Stimulated activated naive B cell treated with anti-CD40 and anti-IgM and Interleukin-4, amounts not matched to agents 10 μg/mL and 1 μg/mL and 100 μg/mL, for 72 hours (primary cell): Measurements from ENCODE around the gene LYZL6.
A peak's percentile ranks its signal among the peaks of the same experiment; 100 is the strongest.

ENCODE experiments used
- ATAC-seq, 2 donors: fragments of 150-1000 bp; cut with Tn5 transposase; replicated peaks; 2 replicates each; pipeline ENCODE4 v1.10.0; 2021; ENCODE audit warnings: moderate library complexity in 1 of 2
- DNase-seq: peaks from one replicate; pipeline ENCODE4 v3.0.0; 2021
- H3K27ac Mint-ChIP-seq: one replicate; pipeline ENCODE4 v1.8.0; 2022; ENCODE audit warnings: mild to moderate bottlenecking, mixed read lengths
- H3K27me3 Mint-ChIP-seq, 2 donors: one replicate each; pipeline ENCODE4 v1.8.0; 2022; ENCODE audit warnings: mixed read lengths in 2 of 2
- H3K36me3 Mint-ChIP-seq, 2 donors: one replicate each; pipeline ENCODE4 v1.8.0; 2022; ENCODE audit warnings: mixed read lengths in 2 of 2, mild to moderate bottlenecking in 1 of 2
- H3K4me1 Mint-ChIP-seq, 2 donors: one replicate each; pipeline ENCODE4 v1.8.0; 2022; ENCODE audit warnings: mixed read lengths in 2 of 2, mild to moderate bottlenecking in 1 of 2
- H3K4me3 Mint-ChIP-seq, 2 donors: one replicate each; pipeline ENCODE4 v1.8.0; 2022; ENCODE audit warnings: mild to moderate bottlenecking in 2 of 2, mixed read lengths in 2 of 2, moderate library complexity in 1 of 2
- H3K9me3 Mint-ChIP-seq, 2 donors: one replicate each; pipeline ENCODE4 v1.8.0; 2022; ENCODE audit warnings: mixed read lengths in 2 of 2, mild to moderate bottlenecking in 1 of 2

Gene LYZL6

GRCh38 chr17:35931794-35932425 is 11.6 kb downstream of the LYZL6 start:
- DNase-seq (no peak), ATAC-seq (no peak)
- Mint-ChIP-seq H3K36me3 (no peaks in the 10 kb centered on the region), H3K4me1 (peaks cover 5 to 11% of the 10 kb centered on the region in 2 donors), H3K4me3 (no peak overlapping the region), H3K9me3 (no peaks in the 10 kb centered on the region), H3K27ac (no peak overlapping the region), H3K27me3 (peaks cover 5 to 8% of the 10 kb centered on the region in 2 donors)

DNA sequence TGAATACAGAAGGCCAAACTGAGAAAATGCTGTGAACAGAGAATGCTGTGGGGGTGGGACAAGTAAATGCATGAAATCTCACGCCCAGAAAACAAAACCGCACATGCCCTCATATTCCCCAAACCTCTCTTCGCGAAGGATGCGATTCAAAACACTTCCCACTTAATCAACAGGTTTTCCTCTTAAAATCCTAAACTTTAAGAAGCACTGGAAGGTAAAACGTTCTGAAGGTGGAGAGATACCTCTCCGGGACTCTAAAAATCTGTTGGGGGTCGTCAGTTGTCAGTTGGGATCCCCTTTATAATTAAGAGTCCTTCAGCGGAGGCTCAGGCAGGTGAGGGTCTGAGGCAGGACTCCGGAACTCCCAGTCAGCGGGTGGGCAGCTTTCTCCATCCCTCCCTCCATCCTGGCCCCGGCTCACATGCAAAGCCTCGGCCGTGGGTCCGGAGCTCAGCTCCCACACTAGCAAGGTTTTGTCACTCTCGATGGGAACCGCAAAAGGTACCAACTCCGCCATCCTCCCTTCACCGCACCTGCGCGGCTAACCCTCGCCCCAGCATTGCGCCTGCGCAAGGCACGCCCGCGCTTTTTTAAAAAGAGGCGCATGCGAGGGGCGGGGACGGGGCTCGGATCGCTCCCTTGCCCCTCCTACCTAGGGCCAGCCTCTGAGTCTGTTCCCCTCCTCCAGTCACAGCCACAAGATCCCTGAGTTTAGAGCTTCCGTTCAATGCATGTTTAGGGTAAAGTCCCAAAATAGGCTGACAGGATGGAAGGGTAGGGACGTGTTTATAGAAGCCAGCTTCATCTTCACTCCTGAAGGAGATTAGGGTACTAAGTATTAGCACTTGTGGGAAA is 13.1 kb downstream of the LYZL6 start, which contains the start of gene RDM1:
Gene RDM1, minus strand, starts transcription at position 563 of the 855 bp plus-strand sequence. Its CDS starts 46 bp downstream, at position 517.
- no peaks in the 10 kb centered on the region for H3K9me3 Mint-ChIP-seq
- no peaks in the 10 kb centered on the region for H3K36me3 Mint-ChIP-seq
- peak within 1 kb of the TSS; percentile 81 for H3K27ac Mint-ChIP-seq
- H3K27me3 Mint-ChIP-seq: peaks cover 5 to 8% of the 10 kb centered on the region in 2 donors
- ATAC-seq (peak; percentile 98), DNase-seq (peak; percentile 80)
- peaks cover 5 to 11% of the 10 kb centered on the region in 2 donors for H3K4me1 Mint-ChIP-seq
- H3K4me3 Mint-ChIP-seq: peak within 1 kb of the TSS; percentile 86

DNA sequence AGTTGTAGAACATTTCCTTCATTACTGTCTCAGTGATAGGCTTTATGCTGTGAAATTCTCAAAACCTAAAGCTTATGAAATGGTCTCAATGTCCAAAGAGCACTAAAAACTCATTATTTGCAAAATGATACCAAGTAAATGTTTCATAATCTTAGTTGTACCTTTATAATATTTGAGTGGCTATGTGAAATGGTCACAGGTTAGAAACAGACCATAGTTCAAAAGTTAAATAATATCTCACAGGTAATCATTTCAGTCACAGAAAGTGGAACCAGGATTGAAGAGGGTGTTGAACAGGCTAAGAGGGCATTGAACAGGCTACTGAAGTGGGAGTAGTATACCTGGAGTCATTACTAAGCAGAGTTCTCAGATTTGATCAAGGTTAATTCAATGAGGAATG is 15.8 kb downstream of the LYZL6 start:
- Mint-ChIP-seq H3K27ac (no peak overlapping the region), H3K36me3 (no peaks in the 10 kb centered on the region), H3K4me1 (peaks cover 7 to 22% of the 10 kb centered on the region in 2 donors), H3K27me3 (peaks cover 5 to 8% of the 10 kb centered on the region in 2 donors), H3K4me3 (no peak overlapping the region), H3K9me3 (no peaks in the 10 kb centered on the region)
- ATAC-seq (no peak), DNase-seq (no peak)

- H3K4me1 Mint-ChIP-seq: peaks cover 2 to 11% of the 10 kb centered on the region in 2 donors
- H3K4me3 Mint-ChIP-seq: no peak overlapping the region
- H3K36me3 Mint-ChIP-seq: no peaks in the 10 kb centered on the region
- no peak overlapping the region for H3K27ac Mint-ChIP-seq
- H3K27me3 Mint-ChIP-seq: peaks cover 0 to under 1% of the 10 kb centered on the region in 2 donors
- no peak for DNase-seq
- H3K9me3 Mint-ChIP-seq: no peaks in the 10 kb centered on the region
- peak; percentile 94 to 97 for ATAC-seq
Observed at GRCh38 chr17:35923609-35924114, 19.9 kb downstream of the LYZL6 start.

DNA sequence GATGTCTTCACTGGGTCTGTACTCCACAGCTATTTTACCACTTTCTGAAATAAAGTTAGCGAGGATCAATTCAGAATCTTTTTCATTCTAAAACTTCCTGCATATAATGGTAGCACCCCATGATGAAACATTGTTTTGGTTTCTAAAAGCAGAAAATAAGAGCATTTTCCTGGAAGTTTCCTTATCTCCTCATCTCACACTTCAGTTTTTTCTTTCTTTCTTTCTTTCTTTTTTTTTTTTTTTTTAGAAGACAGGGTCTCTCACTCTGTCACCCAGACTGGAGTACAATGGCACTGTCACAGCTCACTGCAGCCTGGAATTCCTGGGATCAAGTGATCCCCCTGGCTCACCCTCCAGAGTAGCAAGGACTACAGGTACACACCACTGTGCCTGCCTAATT is 23.3 kb downstream of the LYZL6 start:
- H3K4me3 Mint-ChIP-seq: no peak overlapping the region
- peaks cover 0 to 5% of the 10 kb centered on the region in 2 donors for H3K27me3 Mint-ChIP-seq
- H3K27ac Mint-ChIP-seq: no peak overlapping the region
- H3K4me1 Mint-ChIP-seq: peaks cover 2 to 11% of the 10 kb centered on the region in 2 donors
- no peak for DNase-seq
- no peaks in the 10 kb centered on the region for H3K36me3 Mint-ChIP-seq
- no peak for ATAC-seq
- H3K9me3 Mint-ChIP-seq: no peaks in the 10 kb centered on the region

GRCh38 chr17:35918665-35919064 is 24.8 kb downstream of the LYZL6 start:
- peaks cover 0 to 5% of the 10 kb centered on the region in 2 donors for H3K27me3 Mint-ChIP-seq
- no peaks in the 10 kb centered on the region for H3K9me3 Mint-ChIP-seq
- H3K4me3 Mint-ChIP-seq: no peak overlapping the region
- H3K36me3 Mint-ChIP-seq: no peaks in the 10 kb centered on the region
- DNase-seq (no peak), ATAC-seq (no peak)
- no peak overlapping the region for H3K27ac Mint-ChIP-seq
- H3K4me1 Mint-ChIP-seq: peaks cover 2 to 6% of the 10 kb centered on the region in 2 donors

DNA sequence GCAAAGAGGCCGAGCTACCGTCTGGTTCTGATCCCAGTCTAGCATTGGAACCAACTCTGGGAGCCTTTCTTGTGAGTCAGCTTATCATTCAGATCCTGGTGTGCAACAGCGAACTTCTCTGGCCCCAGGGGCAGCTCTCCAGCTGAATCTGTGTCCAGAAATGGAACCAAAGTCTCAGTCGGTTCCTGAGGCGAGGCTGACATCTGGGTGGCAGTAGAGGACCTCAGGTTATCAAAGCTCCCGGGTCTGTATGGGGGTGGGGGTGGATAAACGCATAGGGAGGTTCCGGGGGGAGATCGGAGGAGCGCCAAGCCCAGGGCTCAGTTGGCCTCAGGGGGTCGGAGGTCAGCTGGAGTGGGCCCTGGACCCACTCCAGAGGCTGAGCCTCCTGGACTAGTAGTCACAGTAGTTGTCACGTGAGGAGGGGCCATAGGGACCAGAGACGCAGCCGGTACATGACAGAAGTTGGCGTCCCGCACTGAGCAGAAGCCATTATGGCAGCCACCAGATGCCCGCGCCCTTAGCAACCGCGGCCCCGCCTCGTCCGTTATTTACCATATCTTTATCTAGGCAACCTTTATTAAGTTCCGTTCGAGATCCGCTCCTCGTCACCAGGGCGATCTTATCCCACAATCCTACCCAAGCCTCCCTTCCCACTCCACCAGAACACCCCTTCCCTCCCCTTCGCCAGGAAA is 25.8 kb downstream of the LYZL6 start:
- H3K27ac Mint-ChIP-seq: no peak overlapping the region
- H3K4me1 Mint-ChIP-seq: peaks cover 6 to 12% of the 10 kb centered on the region in 2 donors
- H3K4me3 Mint-ChIP-seq: no peak overlapping the region
- H3K36me3 Mint-ChIP-seq: no peaks in the 10 kb centered on the region
- peaks cover 0 to 5% of the 10 kb centered on the region in 2 donors for H3K27me3 Mint-ChIP-seq
- H3K9me3 Mint-ChIP-seq: no peaks in the 10 kb centered on the region
- no peak for DNase-seq
- ATAC-seq: no peak

DNA sequence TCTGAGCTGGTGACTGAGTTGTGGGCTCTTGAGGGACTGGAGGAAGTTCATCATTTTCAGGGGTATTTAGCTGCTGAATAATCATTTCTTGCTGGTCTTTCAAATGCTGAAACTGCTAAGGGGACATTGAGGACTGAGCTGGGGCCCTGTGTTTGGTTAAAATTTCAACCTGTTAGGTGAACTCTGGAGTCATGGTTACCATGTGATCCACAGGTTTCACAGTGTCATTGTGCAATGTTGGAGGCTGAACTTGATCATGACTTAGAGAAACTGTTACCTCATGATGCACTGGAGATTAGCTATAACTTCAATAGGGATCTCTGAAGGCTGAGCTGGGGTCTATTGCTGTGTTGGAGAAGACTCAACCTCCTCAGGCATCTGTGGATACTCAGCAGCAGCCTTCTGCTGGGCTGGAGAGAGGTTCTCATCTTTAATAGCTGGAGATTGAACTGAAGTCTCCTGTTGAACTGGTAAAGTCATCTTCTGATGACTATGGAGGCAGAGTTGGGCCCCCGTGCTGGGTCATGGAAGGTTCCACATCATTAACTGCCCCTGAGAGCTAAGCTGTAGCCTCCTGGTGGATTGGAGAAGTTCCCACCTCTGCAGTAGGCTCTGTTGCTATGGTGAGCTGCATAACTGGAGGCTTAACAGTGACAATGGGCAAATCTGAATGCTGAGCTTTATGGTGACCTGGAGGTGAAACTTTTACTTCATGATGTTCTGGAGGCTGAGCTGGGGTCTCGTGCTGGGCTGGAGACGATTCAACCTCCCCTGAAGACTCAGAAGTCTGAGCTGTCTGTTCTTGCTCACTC is 28.2 kb downstream of the LYZL6 start:
- DNase-seq (no peak), ATAC-seq (no peak)
- Mint-ChIP-seq H3K4me3 (no peak overlapping the region), H3K27ac (no peak overlapping the region), H3K36me3 (no peaks in the 10 kb centered on the region), H3K9me3 (no peaks in the 10 kb centered on the region), H3K4me1 (peaks cover 6 to 12% of the 10 kb centered on the region in 2 donors), H3K27me3 (peaks cover 0 to 5% of the 10 kb centered on the region in 2 donors)

DNA sequence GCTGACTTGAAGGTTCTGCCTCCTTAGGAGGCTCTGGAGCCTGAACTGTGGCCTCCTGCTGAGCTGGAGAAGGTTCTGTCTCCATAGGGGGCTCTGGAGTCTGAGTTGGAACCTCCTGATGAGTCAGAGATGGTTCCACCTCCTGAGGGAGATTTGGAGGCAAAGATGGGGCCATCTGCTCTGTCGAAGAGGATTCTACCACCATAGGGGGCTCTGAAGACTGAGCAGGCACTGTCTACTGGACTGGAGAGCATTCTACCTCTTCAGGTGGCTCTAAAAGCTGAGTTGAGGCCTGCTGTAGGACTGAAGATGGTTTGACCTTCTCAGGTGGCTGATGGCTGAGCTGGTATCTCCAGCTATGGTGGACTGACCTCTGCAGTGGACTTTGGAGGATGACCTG is 29.2 kb downstream of the LYZL6 start:
- peaks cover 6 to 12% of the 10 kb centered on the region in 2 donors for H3K4me1 Mint-ChIP-seq
- H3K27ac Mint-ChIP-seq: no peak overlapping the region
- no peaks in the 10 kb centered on the region for H3K36me3 Mint-ChIP-seq
- H3K27me3 Mint-ChIP-seq: peaks cover 0 to 5% of the 10 kb centered on the region in 2 donors
- no peak for ATAC-seq
- H3K4me3 Mint-ChIP-seq: no peak overlapping the region
- no peak for DNase-seq
- H3K9me3 Mint-ChIP-seq: no peaks in the 10 kb centered on the region

DNA sequence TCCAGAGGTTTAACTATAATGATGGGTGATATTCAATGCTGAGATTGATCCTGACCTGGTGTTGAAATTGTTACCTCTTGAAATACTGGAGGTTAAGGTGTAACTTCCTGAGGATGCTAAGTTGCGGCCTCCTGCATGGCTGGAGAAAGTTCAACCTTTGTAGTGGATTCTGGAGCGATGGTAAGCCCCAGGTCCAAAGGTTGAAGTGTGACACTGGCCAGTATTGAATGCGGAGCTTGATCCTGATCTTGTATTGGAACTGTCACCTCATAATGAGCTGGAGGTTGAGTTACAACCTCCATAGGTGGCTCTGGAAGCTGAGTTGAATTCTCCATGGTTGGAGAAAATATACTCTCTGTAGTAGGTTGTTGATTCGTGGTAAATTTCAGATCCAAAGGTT is 29.9 kb downstream of the LYZL6 start:
- no peaks in the 10 kb centered on the region for H3K9me3 Mint-ChIP-seq
- no peak overlapping the region for H3K4me3 Mint-ChIP-seq
- H3K27ac Mint-ChIP-seq: peak overlapping the region; percentile 27
- DNase-seq (no peak), ATAC-seq (no peak)
- H3K36me3 Mint-ChIP-seq: no peaks in the 10 kb centered on the region
- H3K4me1 Mint-ChIP-seq: peaks cover 6 to 12% of the 10 kb centered on the region in 2 donors
- peaks cover 0 to 5% of the 10 kb centered on the region in 2 donors for H3K27me3 Mint-ChIP-seq

DNA sequence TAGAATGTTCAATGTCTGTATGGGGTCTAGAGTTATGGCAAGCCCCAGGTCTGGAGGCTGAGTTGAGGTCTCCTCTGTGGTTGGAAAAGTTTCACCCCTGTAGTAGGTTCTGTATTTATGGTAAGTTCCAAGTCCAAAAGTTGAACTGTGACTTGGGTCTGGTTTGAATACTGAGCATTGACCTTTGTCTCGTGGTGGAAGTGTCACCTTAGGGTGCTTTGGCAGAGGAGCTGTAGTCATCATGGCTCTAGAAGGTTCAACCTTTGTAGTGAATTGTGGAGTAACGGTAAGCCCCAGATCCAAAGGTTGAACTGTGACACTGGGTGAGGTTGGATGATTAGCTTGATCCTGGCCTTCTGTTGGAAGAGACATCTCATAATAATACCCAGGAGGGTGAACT is 30.6 kb downstream of the LYZL6 start:
- Mint-ChIP-seq H3K27me3 (no peaks in the 10 kb centered on the region), H3K4me1 (peaks cover 6 to 12% of the 10 kb centered on the region in 2 donors), H3K27ac (no peak overlapping the region), H3K36me3 (no peaks in the 10 kb centered on the region), H3K9me3 (no peaks in the 10 kb centered on the region), H3K4me3 (no peak overlapping the region)
- peak; percentile 77 to 86 for ATAC-seq
- DNase-seq: no peak

- Mint-ChIP-seq H3K27ac (no peak overlapping the region), H3K4me1 (peaks cover 6 to 12% of the 10 kb centered on the region in 2 donors), H3K9me3 (no peaks in the 10 kb centered on the region), H3K4me3 (no peak overlapping the region), H3K27me3 (no peaks in the 10 kb centered on the region), H3K36me3 (no peaks in the 10 kb centered on the region)
- ATAC-seq: no peak
- no peak for DNase-seq
Observed at GRCh38 chr17:35912339-35912912, 31.1 kb downstream of the LYZL6 start.

GRCh38 chr17:35909408-35909807 is 34.1 kb downstream of the LYZL6 start:
- Mint-ChIP-seq H3K4me1 (peaks cover 6 to 12% of the 10 kb centered on the region in 2 donors), H3K27me3 (no peaks in the 10 kb centered on the region), H3K36me3 (no peaks in the 10 kb centered on the region), H3K27ac (no peak overlapping the region), H3K4me3 (no peak overlapping the region), H3K9me3 (no peaks in the 10 kb centered on the region)
- no peak for ATAC-seq
- no peak for DNase-seq
